Parathyroid adenoma (tissue), 2 donors: ENCODE data around the gene TMEM270.

Source experiments
- H2AFZ ChIP-seq: fragments of 300-600 bp; sonication (generic); one replicate; pipeline ENCODE4 v1.7.0; 2017; ENCODE audit warnings: antibody characterized with exemption, mild to moderate bottlenecking
- H3K27ac ChIP-seq: fragments of 300-600 bp; sonication (generic); one replicate; pipeline ENCODE4 v1.7.0; 2017
- H3K27me3 ChIP-seq: fragments of 300-600 bp; sonication (generic); one replicate; pipeline ENCODE4 v1.7.0; 2017; ENCODE audit warnings: low read length; ENCODE audit not compliant: control insufficient read depth, insufficient read depth
- H3K36me3 ChIP-seq: fragments of 300-600 bp; sonication (generic); one replicate; pipeline ENCODE4 v1.7.0; 2017; ENCODE audit warnings: low read length; ENCODE audit not compliant: control insufficient read depth, insufficient read depth
- H3K4me1 ChIP-seq: fragments of 300-600 bp; sonication (generic); one replicate; pipeline ENCODE4 v1.7.0; 2017; ENCODE audit warnings: control low read depth
- H3K4me2 ChIP-seq: fragments of 300-600 bp; sonication (generic); one replicate; pipeline ENCODE4 v1.7.0; 2017; ENCODE audit warnings: low read length
- H3K4me3 ChIP-seq: fragments of 300-600 bp; sonication (generic); one replicate; pipeline ENCODE4 v1.7.0; 2017; ENCODE audit warnings: low read depth, low read length
- H3K79me2 ChIP-seq: fragments of 300-600 bp; sonication (generic); one replicate; pipeline ENCODE4 v1.7.0; 2017; ENCODE audit warnings: control low read depth
- H3K9ac ChIP-seq: fragments of 300-600 bp; sonication (generic); one replicate; pipeline ENCODE4 v1.7.0; 2017; ENCODE audit warnings: mild to moderate bottlenecking
- H3K9me3 ChIP-seq: fragments of 300-600 bp; sonication (generic); one replicate; pipeline ENCODE4 v1.7.0; 2017; ENCODE audit warnings: low read length; ENCODE audit not compliant: control insufficient read depth
- CTCF ChIP-seq: fragments of 300-600 bp; sonication (generic); IDR thresholded peaks from one replicate; pipeline ENCODE4 v1.7.0; 2017; ENCODE audit warnings: antibody characterized with exemption, mild to moderate bottlenecking
- donor health status: primary hyperparathyroidism.

TMEM270 gene

GRCh38 chr7:73838642-73839041, 22.3 kb upstream of the TMEM270 start:
- H3K27me3 ChIP-seq = no peaks in the 10 kb centered on the region
- peaks cover 6% of the 10 kb centered on the region for H3K4me1 ChIP-seq
- no peak overlapping the region for H3K9ac ChIP-seq
- no peak overlapping the region for H3K4me3 ChIP-seq
- no peaks in the 10 kb centered on the region for H3K9me3 ChIP-seq
- no peak for TF ChIP-seq CTCF
- no peak overlapping the region for H3K4me2 ChIP-seq
- H3K79me2 ChIP-seq = no peaks in the 10 kb centered on the region
- no peak overlapping the region for H2AFZ ChIP-seq
- no peak overlapping the region for H3K27ac ChIP-seq
- no peaks in the 10 kb centered on the region for H3K36me3 ChIP-seq

- Histone ChIP-seq H3K27me3 (no peaks in the 10 kb centered on the region), H3K36me3 (no peaks in the 10 kb centered on the region), H3K4me1 (peaks cover 6% of the 10 kb centered on the region), H3K79me2 (no peaks in the 10 kb centered on the region), H3K4me3 (no peak overlapping the region), H3K9me3 (no peaks in the 10 kb centered on the region), H3K9ac (no peak overlapping the region), H3K27ac (no peak overlapping the region), H2AFZ (no peak overlapping the region), H3K4me2 (no peak overlapping the region)
- TF ChIP-seq CTCF = no peak
Measured at GRCh38 chr7:73839290-73839689, 21.7 kb upstream of the TMEM270 start.

- no peak for TF ChIP-seq CTCF
- Histone ChIP-seq H3K4me1 (peaks cover 6% of the 10 kb centered on the region), H3K9ac (no peak overlapping the region), H3K9me3 (no peaks in the 10 kb centered on the region), H3K4me3 (no peak overlapping the region), H3K4me2 (no peak overlapping the region), H3K27ac (no peak overlapping the region), H3K27me3 (no peaks in the 10 kb centered on the region), H2AFZ (no peak overlapping the region), H3K79me2 (no peaks in the 10 kb centered on the region), H3K36me3 (no peaks in the 10 kb centered on the region)
Measured at GRCh38 chr7:73839743-73840714, 20.9 kb upstream of the TMEM270 start.

GRCh38 chr7:73840715-73841379, 20.1 kb upstream of the TMEM270 start:
- Histone ChIP-seq H3K4me3 (no peak overlapping the region), H3K27ac (no peak overlapping the region), H2AFZ (no peak overlapping the region), H3K4me2 (no peak overlapping the region), H3K79me2 (no peaks in the 10 kb centered on the region), H3K36me3 (no peaks in the 10 kb centered on the region), H3K4me1 (peaks cover 6% of the 10 kb centered on the region), H3K27me3 (no peaks in the 10 kb centered on the region), H3K9me3 (no peaks in the 10 kb centered on the region), H3K9ac (no peak overlapping the region)
- TF ChIP-seq CTCF = no peak
